CD4-positive, alpha-beta memory T cell (primary cell): ENCODE measurements around the gene CST7. TPM values are rescaled to one million over a fixed set of nuclear protein-coding genes. Genes with fewer than 3 reads are reported as not detected.

Experiments
- CTCF ChIA-PET: fragments of 350-600 bp; sonication (Branson Sonifier 250); formaldehyde crosslinking; loops from one replicate; lab custom pipeline; 2021; ENCODE audit warnings: inconsistent platforms; ENCODE audit not compliant: partially characterized antibody; lab: Charles Lee
- POLR2A ChIA-PET: fragments of 350-600 bp; sonication (Branson Sonifier 250); formaldehyde crosslinking; loops from one replicate; lab custom pipeline; 2021; ENCODE audit not compliant: partially characterized antibody; lab: Charles Lee
- DNase-seq, 5 donors: peaks; one replicate each; pipeline versions ENCODE4 v3.0.0 to v3.0.0-alpha.2; 2020 to 2022; ENCODE audit warnings: mixed read lengths in 1 of 5
- H3K27ac ChIP-seq: one replicate; pipeline ENCODE4 v1.7.0; 2013; ENCODE audit warnings: low read depth, low read length
- H3K27me3 ChIP-seq: 2 replicates; pipeline ENCODE4 v1.7.0; 2013; ENCODE audit warnings: mild to moderate bottlenecking, low read length, moderate library complexity; ENCODE audit not compliant: insufficient read depth
- H3K36me3 ChIP-seq: 2 replicates; pipeline ENCODE4 v1.7.0; 2013; ENCODE audit warnings: mild to moderate bottlenecking, low read length, moderate library complexity; ENCODE audit not compliant: insufficient read depth
- H3K4me1 ChIP-seq: 2 replicates; pipeline ENCODE4 v1.7.0; 2013; ENCODE audit warnings: mild to moderate bottlenecking, low read length, moderate library complexity; ENCODE audit not compliant: insufficient read depth
- H3K4me3 ChIP-seq, 2 donors: one replicate each; pipeline ENCODE4 v1.7.0; 2013; ENCODE audit warnings: low read length in 2 of 2, mild to moderate bottlenecking in 1 of 2
- H3K9me3 ChIP-seq, 2 donors: one replicate each; pipeline ENCODE4 v1.7.0; 2013; ENCODE audit warnings: low read length in 2 of 2, control low read depth in 1 of 2; ENCODE audit not compliant: control insufficient read depth in 1 of 2
- H3K27ac Mint-ChIP-seq, 7 donors: one replicate each; pipeline ENCODE4 v1.8.0; 2020 to 2021; ENCODE audit warnings: mixed read lengths in 7 of 7, mild to moderate bottlenecking in 6 of 7, inconsistent platforms in 3 of 7, moderate library complexity in 3 of 7
- H3K27me3 Mint-ChIP-seq, 2 donors: one replicate each; pipeline ENCODE4 v1.8.0; 2020 to 2021; ENCODE audit warnings: mixed read lengths in 2 of 2
- H3K36me3 Mint-ChIP-seq, 2 donors: one replicate each; pipeline ENCODE4 v1.8.0; 2020 to 2021; ENCODE audit warnings: mixed read lengths in 2 of 2, inconsistent platforms in 1 of 2, mild to moderate bottlenecking in 1 of 2
- H3K4me1 Mint-ChIP-seq, 4 donors: one replicate each; pipeline ENCODE4 v1.8.0; 2020 to 2021; ENCODE audit warnings: mixed read lengths in 4 of 4, mild to moderate bottlenecking in 1 of 4
- H3K4me3 Mint-ChIP-seq, 8 donors: one replicate each; pipeline ENCODE4 v1.8.0; 2020 to 2021; ENCODE audit warnings: mixed read lengths in 8 of 8, mild to moderate bottlenecking in 7 of 8, moderate library complexity in 6 of 8, inconsistent platforms in 3 of 8
- H3K9me3 Mint-ChIP-seq, 8 donors: one replicate each; pipeline ENCODE4 v1.8.0; 2020 to 2021; ENCODE audit warnings: mixed read lengths in 8 of 8, mild to moderate bottlenecking in 5 of 8, inconsistent platforms in 3 of 8, moderate library complexity in 1 of 8
- intact Hi-C: fragments of 100-400 bp; cut with micrococcal nuclease; formaldehyde crosslinking; loops from one replicate; pipeline ENCODE4 v1.15.1; 2023
- polyA plus RNA-seq, 2 donors: library from polyadenylated mRNA; unstranded; fragments of 300-500 nt; fragmentation: Illumina TruSeq; gene quantifications; one replicate each; pipeline ENCODE4 v1.2.3, GENCODE V29; 2021
- total RNA-seq, 2 experiments: library from RNA; stranded (reverse); gene quantifications; one replicate each; pipeline ENCODE4 v1.2.3, GENCODE V29; 2021

Gene CST7
- total and polyA plus RNA-seq, 4 experiments from 2014 or later = 23.2 to 62.8 (median 40.5) TPM

- Histone ChIP-seq H3K27ac (no peak overlapping the region), H3K27me3 (no peaks in the 10 kb centered on the region), H3K36me3 (peaks cover 29% of the 10 kb centered on the region), H3K4me1 (peaks cover 10% of the 10 kb centered on the region), H3K9me3 (no peaks in the 10 kb centered on the region), H3K4me3 (no peak overlapping the region)
- intact Hi-C loops = no loop called here
- H3K9me3 Mint-ChIP-seq = peaks cover 0 to 14% (median 6%) of the 10 kb centered on the region in 8 donors
- no peaks in the 10 kb centered on the region for H3K27me3 Mint-ChIP-seq
- ChIA-PET CTCF (no interaction called here), POLR2A (interaction anchor here (0.8 kb wide), 2 partner anchors 12 to 20 kb away, joined by 3 read pairs; no protein-coding TSS in a partner anchor)
- H3K4me3 Mint-ChIP-seq = no peak overlapping the region
- peaks cover 82% of the 10 kb centered on the region in 2 donors for H3K36me3 Mint-ChIP-seq
- H3K27ac Mint-ChIP-seq = peak overlapping the region in 3 of 7 donors; percentile 47 to 82 (median 73)
- H3K4me1 Mint-ChIP-seq = peaks cover 19 to 53% (median 43%) of the 10 kb centered on the region in 4 donors
- DNase-seq = no peak
Observed at GRCh38 chr20:24980291-24981053, 31.4 kb downstream of the CST7 start.

- DNase-seq = no peak
- POLR2A ChIA-PET = interaction anchor here (0.8 kb wide), 1 partner anchor 12 kb away, joined by 3 read pairs; no protein-coding TSS in a partner anchor
- H3K4me3 ChIP-seq = no peak overlapping the region
- H3K4me1 ChIP-seq = peaks cover 17% of the 10 kb centered on the region
- peaks cover 74 to 77% of the 10 kb centered on the region in 2 donors for H3K36me3 Mint-ChIP-seq
- H3K27ac ChIP-seq = no peak overlapping the region
- H3K4me3 Mint-ChIP-seq = no peak overlapping the region
- peaks cover 25 to 61% (median 47%) of the 10 kb centered on the region in 4 donors for H3K4me1 Mint-ChIP-seq
- no peaks in the 10 kb centered on the region for H3K27me3 Mint-ChIP-seq
- peaks cover 29% of the 10 kb centered on the region for H3K36me3 ChIP-seq
- H3K9me3 ChIP-seq = no peaks in the 10 kb centered on the region
- CTCF ChIA-PET = interaction anchor here (0.7 kb wide), 1 partner anchor 49 kb away, joined by 3 read pairs; no protein-coding TSS in a partner anchor
- H3K27ac Mint-ChIP-seq = peak overlapping the region in 3 of 7 donors; percentile 9 to 59 (median 9)
- H3K9me3 Mint-ChIP-seq = peaks cover 0 to 10% (median 4%) of the 10 kb centered on the region in 8 donors
- H3K27me3 ChIP-seq = no peaks in the 10 kb centered on the region
- intact Hi-C loops = no loop called here
Observed at GRCh38 chr20:24981282-24981681, 32.2 kb downstream of the CST7 start.

- POLR2A ChIA-PET = interaction anchor here (1.1 kb wide), 1 partner anchor 33 kb away, joined by 3 read pairs; no protein-coding TSS in a partner anchor
- no peaks in the 10 kb centered on the region for H3K9me3 ChIP-seq
- H3K27ac ChIP-seq = no peak overlapping the region
- peaks cover 68 to 75% of the 10 kb centered on the region in 2 donors for H3K36me3 Mint-ChIP-seq
- peaks cover 27% of the 10 kb centered on the region for H3K36me3 ChIP-seq
- CTCF ChIA-PET = interaction anchor here (0.7 kb wide), 1 partner anchor 50 kb away, joined by 3 read pairs; no protein-coding TSS in a partner anchor
- peaks cover 0 to 5% (median 1%) of the 10 kb centered on the region in 8 donors for H3K9me3 Mint-ChIP-seq
- H3K4me1 ChIP-seq = peaks cover 17% of the 10 kb centered on the region
- no peak for DNase-seq
- intact Hi-C loops = no loop called here
- H3K27ac Mint-ChIP-seq = peak overlapping the region in 4 of 7 donors; percentile 9 to 71 (median 61)
- no peaks in the 10 kb centered on the region for H3K27me3 ChIP-seq
- H3K4me3 Mint-ChIP-seq = no peak overlapping the region
- no peaks in the 10 kb centered on the region for H3K27me3 Mint-ChIP-seq
- H3K4me1 Mint-ChIP-seq = peaks cover 27 to 66% (median 49%) of the 10 kb centered on the region in 4 donors
- H3K4me3 ChIP-seq = no peak overlapping the region
Observed at GRCh38 chr20:24981790-24982189, 32.7 kb downstream of the CST7 start.

- Mint-ChIP-seq H3K27me3 (no peaks in the 10 kb centered on the region), H3K4me1 (peaks cover 34 to 87% (median 63%) of the 10 kb centered on the region in 4 donors), H3K9me3 (peaks cover 0 to 5% (median under 1%) of the 10 kb centered on the region in 8 donors), H3K27ac (peak overlapping the region in 1 of 7 donors; percentile 46), H3K4me3 (no peak overlapping the region), H3K36me3 (peaks cover 50 to 55% of the 10 kb centered on the region in 2 donors)
- no peak overlapping the region for H3K27ac ChIP-seq
- peaks cover 26% of the 10 kb centered on the region for H3K36me3 ChIP-seq
- intact Hi-C loops = no loop called here
- peaks cover 22% of the 10 kb centered on the region for H3K4me1 ChIP-seq
- H3K4me3 ChIP-seq = no peak overlapping the region
- ChIA-PET POLR2A (interaction anchor here (1.3 kb wide), 1 partner anchor 9 kb away, joined by 3 read pairs; no protein-coding TSS in a partner anchor), CTCF (interaction anchor here (1.0 to 1.5 kb wide), 4 partner anchors 10 to 106 kb away, joined by 3 to 4 read pairs (median 3); no protein-coding TSS in a partner anchor)
- DNase-seq = no peak
- no peaks in the 10 kb centered on the region for H3K27me3 ChIP-seq
- H3K9me3 ChIP-seq = no peaks in the 10 kb centered on the region
Observed at GRCh38 chr20:24983896-24984295, 34.8 kb downstream of the CST7 start.

GRCh38 chr20:24984961-24985640 is 36.0 kb downstream of the CST7 start:
- CTCF ChIA-PET = interaction anchor here (1.3 to 1.5 kb wide), 2 partner anchors 9 to 79 kb away, joined by 3 to 4 read pairs; no protein-coding TSS in a partner anchor
- Mint-ChIP-seq H3K36me3 (peaks cover 38 to 48% of the 10 kb centered on the region in 2 donors), H3K27ac (peak overlapping the region in 6 of 7 donors; percentile 5 to 79 (median 58)), H3K9me3 (peaks cover 0 to 1% (median 0%) of the 10 kb centered on the region in 8 donors), H3K27me3 (no peaks in the 10 kb centered on the region), H3K4me1 (peaks cover 39 to 87% (median 62%) of the 10 kb centered on the region in 4 donors), H3K4me3 (peak overlapping the region in 2 of 8 donors; percentile 10 to 32)
- Histone ChIP-seq H3K4me1 (peaks cover 30% of the 10 kb centered on the region), H3K27me3 (no peaks in the 10 kb centered on the region), H3K4me3 (no peak overlapping the region), H3K27ac (no peak overlapping the region), H3K9me3 (no peaks in the 10 kb centered on the region), H3K36me3 (peaks cover 26% of the 10 kb centered on the region)
- POLR2A ChIA-PET = no interaction called here
- intact Hi-C loops = no loop called here
- DNase-seq = no peak

GRCh38 chr20:24985802-24986201 is 36.7 kb downstream of the CST7 start:
- H3K4me3 ChIP-seq = no peak overlapping the region
- intact Hi-C loops = no loop called here
- Mint-ChIP-seq H3K27me3 (no peaks in the 10 kb centered on the region), H3K27ac (peak overlapping the region in 4 of 7 donors; percentile 3 to 79 (median 73)), H3K4me1 (peaks cover 45 to 90% (median 66%) of the 10 kb centered on the region in 4 donors), H3K9me3 (peaks cover 0 to 1% (median 0%) of the 10 kb centered on the region in 8 donors), H3K4me3 (peak overlapping the region in 2 of 8 donors; percentile 2 to 3), H3K36me3 (peaks cover 36 to 41% of the 10 kb centered on the region in 2 donors)
- H3K36me3 ChIP-seq = peaks cover 20% of the 10 kb centered on the region
- H3K27me3 ChIP-seq = no peaks in the 10 kb centered on the region
- no peak overlapping the region for H3K27ac ChIP-seq
- ChIA-PET POLR2A (interaction anchor here (1.4 kb wide), 1 partner anchor 105 kb away, joined by 3 read pairs; no protein-coding TSS in a partner anchor), CTCF (interaction anchor here (1.3 kb wide), 1 partner anchor 8 kb away, joined by 3 read pairs; no protein-coding TSS in a partner anchor)
- H3K4me1 ChIP-seq = peaks cover 37% of the 10 kb centered on the region
- DNase-seq = no peak
- no peaks in the 10 kb centered on the region for H3K9me3 ChIP-seq
